ENCODE data around the gene C9. TPM values are rescaled to one million over a fixed set of nuclear protein-coding genes. Genes with fewer than 3 reads are reported as not detected.

Gene C9
- total and polyA plus RNA-seq, 12 donors: 0.17 TPM; not detected in 11

DNA sequence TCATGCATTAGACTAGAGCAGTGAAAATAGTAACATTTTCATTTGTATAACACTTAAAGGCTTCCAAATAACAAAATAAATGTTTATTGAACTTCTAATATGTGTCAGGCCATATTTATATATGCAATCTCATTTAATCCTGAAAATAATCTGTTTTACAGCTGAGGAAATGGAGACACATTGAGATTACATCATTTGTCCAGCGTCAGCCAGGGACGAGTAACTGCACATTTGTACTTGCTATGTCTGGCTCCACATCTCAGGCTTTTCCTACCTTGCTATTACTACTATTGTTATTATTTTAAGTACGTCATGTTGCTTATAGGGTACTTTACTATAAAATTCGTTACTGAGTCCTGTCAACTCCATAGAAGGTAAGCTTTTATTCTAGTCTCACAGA lies 3.8 kb upstream of the C9 start:
- WGBS, 2 donors: 49 to 57% methylated on average over 4 of the region's 4 CpGs
- Histone ChIP-seq H3K4me3 (no peak overlapping the region), H3K9me3 (no peaks in the 10 kb centered on the region), H3K4me1 (peaks cover 0 to 9% (median 0%) of the 10 kb centered on the region in 9 donors), H3K27me3 (peaks cover 0 to 9% (median 0%) of the 10 kb centered on the region in 7 donors), H3K36me3 (peaks cover 0 to 33% (median 0%) of the 10 kb centered on the region in 9 donors), H3K27ac (no peak overlapping the region)
- DNase-seq: no peak
- TF ChIP-seq, protein P1, sequence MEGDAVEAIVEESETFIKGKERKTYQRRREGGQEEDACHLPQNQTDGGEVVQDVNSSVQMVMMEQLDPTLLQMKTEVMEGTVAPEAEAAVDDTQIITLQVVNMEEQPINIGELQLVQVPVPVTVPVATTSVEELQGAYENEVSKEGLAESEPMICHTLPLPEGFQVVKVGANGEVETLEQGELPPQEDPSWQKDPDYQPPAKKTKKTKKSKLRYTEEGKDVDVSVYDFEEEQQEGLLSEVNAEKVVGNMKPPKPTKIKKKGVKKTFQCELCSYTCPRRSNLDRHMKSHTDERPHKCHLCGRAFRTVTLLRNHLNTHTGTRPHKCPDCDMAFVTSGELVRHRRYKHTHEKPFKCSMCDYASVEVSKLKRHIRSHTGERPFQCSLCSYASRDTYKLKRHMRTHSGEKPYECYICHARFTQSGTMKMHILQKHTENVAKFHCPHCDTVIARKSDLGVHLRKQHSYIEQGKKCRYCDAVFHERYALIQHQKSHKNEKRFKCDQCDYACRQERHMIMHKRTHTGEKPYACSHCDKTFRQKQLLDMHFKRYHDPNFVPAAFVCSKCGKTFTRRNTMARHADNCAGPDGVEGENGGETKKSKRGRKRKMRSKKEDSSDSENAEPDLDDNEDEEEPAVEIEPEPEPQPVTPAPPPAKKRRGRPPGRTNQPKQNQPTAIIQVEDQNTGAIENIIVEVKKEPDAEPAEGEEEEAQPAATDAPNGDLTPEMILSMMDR (IDR thresholded peaks at IDR 0.05): no peak
- ATAC-seq: no peak
- intact Hi-C loops (cut with DNase I): loop anchor here in 1 of 10 donors (10.0 kb wide), 1 partner anchor 153 kb away; the partner anchor contains the start of gene FYB1

GRCh38 chr5:39367711-39368110 lies 3.4 kb upstream of the C9 start:
- TF ChIP-seq, protein P1 (IDR thresholded peaks at IDR 0.05): no peak
- WGBS, 2 donors: 75 to 91% methylated on average over 3 of the region's 3 CpGs
- Histone ChIP-seq H3K27me3 (peaks cover 0 to 9% (median 0%) of the 10 kb centered on the region in 7 donors), H3K4me3 (no peak overlapping the region), H3K27ac (no peak overlapping the region), H3K9me3 (no peaks in the 10 kb centered on the region), H3K4me1 (peaks cover 0 to 9% (median 0%) of the 10 kb centered on the region in 9 donors), H3K36me3 (peaks cover 0 to 29% (median 0%) of the 10 kb centered on the region in 9 donors)
- no peak for ATAC-seq
- DNase-seq: no peak
- intact Hi-C loops (cut with DNase I): loop anchor here in 1 of 10 donors (10.0 kb wide), 1 partner anchor 153 kb away; the partner anchor contains the start of gene FYB1

DNA sequence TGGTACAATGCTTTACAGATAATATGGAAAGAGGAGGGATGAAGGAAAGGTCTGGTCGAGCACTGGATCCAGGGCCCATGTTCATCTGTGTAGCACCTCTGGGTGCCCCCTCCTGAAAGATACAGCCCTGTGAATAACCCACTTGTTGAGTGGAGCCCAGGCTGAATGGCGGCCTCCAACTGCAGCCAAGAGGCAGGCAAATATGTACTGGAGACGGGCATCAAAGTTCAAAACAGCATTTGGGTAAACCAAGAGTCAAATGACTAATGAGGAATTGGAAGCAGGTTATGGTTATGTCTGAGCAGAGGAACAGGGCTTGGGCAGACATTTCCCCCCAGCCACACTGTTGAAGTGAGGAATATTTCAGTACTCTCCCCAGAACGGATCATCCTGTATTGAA lies 1.1 kb downstream of the C9 start:
- H3K36me3 ChIP-seq: no peaks in the 10 kb centered on the region
- TF ChIP-seq, protein P1 (IDR thresholded peaks at IDR 0.05): no peak
- intact Hi-C loops (cut with DNase I): loop anchor here in 1 of 10 donors (10.0 kb wide), 1 partner anchor 148 kb away; the partner anchor contains the start of gene FYB1
- no peaks in the 10 kb centered on the region for H3K4me1 ChIP-seq
- no peak overlapping the region for H3K4me3 ChIP-seq
- ATAC-seq (no peak), DNase-seq (no peak)
- no peaks in the 10 kb centered on the region for H3K27me3 ChIP-seq
- WGBS, 2 donors: 86 to 89% methylated on average over 4 of the region's 4 CpGs
- H3K27ac ChIP-seq: no peak overlapping the region
- no peaks in the 10 kb centered on the region for H3K9me3 ChIP-seq

GRCh38 chr5:39362646-39363045 lies 1.6 kb downstream of the C9 start:
- WGBS, 2 donors: 86 to 88% methylated on average over 8 of the region's 8 CpGs
- H3K27me3 ChIP-seq: no peaks in the 10 kb centered on the region
- no peak overlapping the region for H3K27ac ChIP-seq
- intact Hi-C loops (cut with DNase I): loop anchor here in 1 of 10 donors (10.0 kb wide), 1 partner anchor 148 kb away; the partner anchor contains the start of gene FYB1
- no peaks in the 10 kb centered on the region for H3K4me1 ChIP-seq
- H3K36me3 ChIP-seq: no peaks in the 10 kb centered on the region
- no peak overlapping the region for H3K4me3 ChIP-seq
- no peak for ATAC-seq
- H3K9me3 ChIP-seq: no peaks in the 10 kb centered on the region
- no peak for DNase-seq
- TF ChIP-seq, protein P1 (IDR thresholded peaks at IDR 0.05): no peak
